ENCODE measurements around the gene EFNA5. TPM values are rescaled to one million over a fixed set of nuclear protein-coding genes. Genes with fewer than 3 reads are reported as not detected.

The EFNA5 gene
- total RNA-seq, 1 donor from 2014 or later = 12.0 TPM

DNA sequence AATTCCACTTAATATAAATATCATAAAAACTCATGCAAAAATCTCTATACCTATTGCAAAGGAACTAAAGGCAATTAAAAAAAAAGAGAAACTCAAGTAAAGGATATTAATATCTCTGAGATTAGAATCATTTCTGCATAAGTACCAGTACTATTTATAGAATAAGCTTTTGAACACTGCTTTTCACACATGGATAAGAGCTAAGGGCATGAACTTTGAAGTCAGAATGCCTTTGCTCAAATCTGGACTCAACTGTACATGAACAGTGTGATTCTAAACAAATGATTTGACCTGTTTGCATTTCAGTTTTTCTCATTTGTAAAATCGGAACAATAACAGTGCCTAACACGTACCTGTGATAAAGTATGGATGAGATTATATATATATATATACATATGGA lies 255.9 kb downstream of the EFNA5 start:
- H3K36me3 Mint-ChIP-seq (ENCODE audit: insufficient read depth) = no peaks in the 10 kb centered on the region
- no peaks in the 10 kb centered on the region for H3K27me3 Mint-ChIP-seq
- TF ChIP-seq, protein P1, sequence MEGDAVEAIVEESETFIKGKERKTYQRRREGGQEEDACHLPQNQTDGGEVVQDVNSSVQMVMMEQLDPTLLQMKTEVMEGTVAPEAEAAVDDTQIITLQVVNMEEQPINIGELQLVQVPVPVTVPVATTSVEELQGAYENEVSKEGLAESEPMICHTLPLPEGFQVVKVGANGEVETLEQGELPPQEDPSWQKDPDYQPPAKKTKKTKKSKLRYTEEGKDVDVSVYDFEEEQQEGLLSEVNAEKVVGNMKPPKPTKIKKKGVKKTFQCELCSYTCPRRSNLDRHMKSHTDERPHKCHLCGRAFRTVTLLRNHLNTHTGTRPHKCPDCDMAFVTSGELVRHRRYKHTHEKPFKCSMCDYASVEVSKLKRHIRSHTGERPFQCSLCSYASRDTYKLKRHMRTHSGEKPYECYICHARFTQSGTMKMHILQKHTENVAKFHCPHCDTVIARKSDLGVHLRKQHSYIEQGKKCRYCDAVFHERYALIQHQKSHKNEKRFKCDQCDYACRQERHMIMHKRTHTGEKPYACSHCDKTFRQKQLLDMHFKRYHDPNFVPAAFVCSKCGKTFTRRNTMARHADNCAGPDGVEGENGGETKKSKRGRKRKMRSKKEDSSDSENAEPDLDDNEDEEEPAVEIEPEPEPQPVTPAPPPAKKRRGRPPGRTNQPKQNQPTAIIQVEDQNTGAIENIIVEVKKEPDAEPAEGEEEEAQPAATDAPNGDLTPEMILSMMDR (IDR thresholded peaks at IDR 0.05; ENCODE audit: unreplicated experiment) = no peak
- no peak overlapping the region for H3K4me3 Mint-ChIP-seq (ENCODE audit: low read depth)
- DNase-seq (ENCODE audit: low spot score, unreplicated experiment) = no peak
- peaks cover 5% of the 10 kb centered on the region for H3K4me1 Mint-ChIP-seq (ENCODE audit: low read depth)
- no peak overlapping the region for H3K27ac Mint-ChIP-seq
- no peaks in the 10 kb centered on the region for H3K9me3 Mint-ChIP-seq (ENCODE audit: low read depth)

DNA sequence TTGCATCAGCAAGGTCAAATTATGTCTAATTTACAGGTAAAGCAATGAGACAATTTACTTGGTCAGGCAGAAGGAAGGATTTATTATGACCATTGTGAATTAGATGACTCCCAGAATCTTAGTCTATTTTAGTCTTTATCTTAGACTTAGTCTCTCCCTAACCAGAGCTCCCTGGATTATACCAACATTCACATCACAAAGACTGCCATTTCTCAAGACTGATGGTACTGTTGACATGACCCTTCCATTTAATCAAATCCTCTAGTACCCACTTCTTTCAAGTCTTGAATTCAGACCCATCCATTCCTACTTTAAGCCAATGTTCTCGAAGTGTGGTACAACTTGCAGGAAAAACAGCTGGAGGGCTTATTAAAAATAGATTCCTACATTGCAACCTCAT lies 257.0 kb downstream of the EFNA5 start:
- Mint-ChIP-seq H3K4me3 (ENCODE audit: low read depth) (no peak overlapping the region), H3K36me3 (ENCODE audit: insufficient read depth) (no peaks in the 10 kb centered on the region), H3K27ac (no peak overlapping the region), H3K4me1 (ENCODE audit: low read depth) (peaks cover 5% of the 10 kb centered on the region), H3K27me3 (no peaks in the 10 kb centered on the region), H3K9me3 (ENCODE audit: low read depth) (no peaks in the 10 kb centered on the region)
- TF ChIP-seq, protein P1 (IDR thresholded peaks at IDR 0.05; ENCODE audit: unreplicated experiment) = no peak
- DNase-seq (ENCODE audit: low spot score, unreplicated experiment) = no peak

DNA sequence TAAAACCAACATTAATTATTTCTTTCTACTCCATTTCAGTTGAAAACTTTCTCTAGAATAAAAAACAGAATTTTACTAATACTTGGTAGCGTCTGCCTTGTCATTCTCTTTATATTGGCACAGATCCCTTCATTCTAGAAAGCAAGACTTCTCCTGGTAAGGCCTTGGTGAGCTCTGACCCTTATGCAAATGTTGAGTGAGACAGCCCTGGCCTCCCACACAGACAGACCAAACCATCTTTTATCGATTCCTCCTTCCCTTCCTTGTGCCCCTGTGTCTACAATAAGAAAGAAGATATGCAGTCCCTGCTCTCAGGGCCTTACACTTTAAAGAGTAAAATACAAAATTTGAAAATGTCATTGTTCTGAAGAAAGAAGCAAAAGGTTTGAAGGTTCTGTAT lies 262.2 kb downstream of the EFNA5 start:
- DNase-seq (ENCODE audit: low spot score, unreplicated experiment) = no peak
- no peak overlapping the region for H3K4me3 Mint-ChIP-seq (ENCODE audit: low read depth)
- no peaks in the 10 kb centered on the region for H3K27me3 Mint-ChIP-seq
- H3K27ac Mint-ChIP-seq = no peak overlapping the region
- no peaks in the 10 kb centered on the region for H3K4me1 Mint-ChIP-seq (ENCODE audit: low read depth)
- H3K36me3 Mint-ChIP-seq (ENCODE audit: insufficient read depth) = no peaks in the 10 kb centered on the region
- TF ChIP-seq, protein P1 (IDR thresholded peaks at IDR 0.05; ENCODE audit: unreplicated experiment) = no peak
- H3K9me3 Mint-ChIP-seq (ENCODE audit: low read depth) = no peaks in the 10 kb centered on the region

DNA sequence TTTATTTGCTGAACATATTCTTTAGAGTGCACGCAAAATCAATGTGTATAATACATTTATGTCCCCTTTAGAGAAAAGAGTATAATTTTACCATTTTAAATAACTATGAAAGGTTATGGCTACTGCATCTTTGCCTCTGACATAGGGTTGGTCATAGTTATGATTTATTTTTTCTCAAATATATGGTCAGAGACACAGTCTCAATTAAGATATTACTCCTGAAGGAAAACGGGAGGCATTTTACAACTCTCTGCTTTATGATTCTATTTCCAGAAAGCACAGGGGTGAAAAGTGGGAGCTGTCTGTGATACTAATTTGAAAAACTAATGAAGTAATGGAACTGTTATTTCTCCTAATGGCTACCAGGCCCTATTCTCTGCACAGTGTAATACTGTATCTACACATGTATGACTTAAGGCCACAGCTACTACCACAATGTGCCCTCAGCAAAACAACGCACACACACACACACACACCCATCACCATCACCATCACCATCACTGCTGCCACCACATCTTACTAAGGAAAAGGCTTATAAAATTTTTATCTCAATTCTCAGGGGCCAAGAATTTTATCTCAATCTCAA lies 262.9 kb downstream of the EFNA5 start:
- TF ChIP-seq, protein P1 (IDR thresholded peaks at IDR 0.05; ENCODE audit: unreplicated experiment) = no peak
- H3K4me1 Mint-ChIP-seq (ENCODE audit: low read depth) = no peaks in the 10 kb centered on the region

DNA sequence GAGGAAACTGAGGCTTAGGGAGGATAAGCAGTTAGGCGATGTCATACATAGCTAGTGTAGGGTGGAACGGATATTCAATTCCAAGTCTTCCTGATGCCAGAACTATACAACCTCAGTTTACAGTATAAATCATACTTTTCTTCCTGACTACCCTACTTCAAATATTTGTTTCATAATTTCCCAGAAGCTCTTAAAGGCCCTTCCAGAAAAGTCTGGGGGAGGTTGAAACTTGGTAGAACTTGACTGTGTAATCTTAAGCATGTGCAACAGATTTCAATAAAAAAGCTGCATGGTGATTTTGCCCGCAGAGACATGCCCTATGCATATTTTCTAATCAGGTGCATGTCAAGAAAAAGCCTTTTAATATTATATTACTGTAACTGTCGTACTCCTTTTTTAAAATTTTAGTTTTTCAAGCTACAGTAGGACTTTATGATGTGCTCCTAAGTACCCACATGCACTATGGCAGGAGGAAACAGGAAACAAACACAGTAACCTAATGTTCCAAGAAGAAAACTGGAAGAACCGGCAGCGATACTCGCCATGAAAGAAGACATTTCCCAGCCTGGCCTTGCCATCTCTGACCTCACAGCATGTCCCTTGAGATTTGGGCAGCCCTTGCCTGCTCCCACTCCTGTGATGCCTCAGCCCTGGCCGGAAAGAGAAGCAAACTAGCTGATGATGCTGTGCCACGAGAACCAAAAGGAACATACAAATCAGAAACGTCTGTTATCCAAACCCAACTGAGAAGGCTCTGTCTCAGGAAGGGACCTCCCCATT lies 266.0 kb downstream of the EFNA5 start:
- no peak for DNase-seq (ENCODE audit: low spot score, unreplicated experiment)
- TF ChIP-seq, protein P1 (IDR thresholded peaks at IDR 0.05; ENCODE audit: unreplicated experiment) = no peak
- Mint-ChIP-seq H3K27me3 (no peaks in the 10 kb centered on the region), H3K4me1 (ENCODE audit: low read depth) (peaks cover 8% of the 10 kb centered on the region), H3K27ac (no peak overlapping the region), H3K36me3 (ENCODE audit: insufficient read depth) (no peaks in the 10 kb centered on the region), H3K4me3 (ENCODE audit: low read depth) (no peak overlapping the region), H3K9me3 (ENCODE audit: low read depth) (no peaks in the 10 kb centered on the region)

More for the DNA sequence above, 262.9 kb downstream of the EFNA5 start:
- Mint-ChIP-seq H3K27ac (no peak overlapping the region), H3K27me3 (no peaks in the 10 kb centered on the region), H3K36me3 (ENCODE audit: insufficient read depth) (no peaks in the 10 kb centered on the region), H3K4me3 (ENCODE audit: low read depth) (no peak overlapping the region), H3K9me3 (ENCODE audit: low read depth) (no peaks in the 10 kb centered on the region)
- DNase-seq (ENCODE audit: low spot score, unreplicated experiment) = no peak

All from progenitor cell of endocrine pancreas (in vitro differentiated cells).